ENCODE results near the gene WNT5B.

GRCh38 chr12:1692226-1692625 is 63.2 kb downstream of the WNT5B start:
- TF ChIP-seq CTCF (IDR thresholded peaks at IDR 0.05; ENCODE audit: insufficient read depth, low read length, poor library complexity, severe bottlenecking) (no peak), EZH2phosphoT487 (conservative IDR thresholded peaks at IDR 0.05; ENCODE audit: low read length) (no peak)
